Aorta (tissue), 5 donors: Measurements from ENCODE around the gene PDHX. TPM values are rescaled to one million over a fixed set of nuclear protein-coding genes. Genes with fewer than 3 reads are reported as not detected.

Source experiments
- ATAC-seq: fragments of 200-7000 bp; cut with Tn5 transposase; one replicate; pipeline ENCODE4 v1.9.1; 2022; ENCODE audit warnings: moderate library complexity; ENCODE audit not compliant: low FRiP score
- DNase-seq, 2 donors: peaks; one replicate each; pipeline ENCODE4 v3.0.0-alpha.2; 2020
- H3K27ac ChIP-seq, 2 donors: one replicate each; pipeline ENCODE4 v1.5.1; 2013; ENCODE audit warnings: low read length in 2 of 2, mild to moderate bottlenecking in 2 of 2, moderate library complexity in 2 of 2, control low read depth in 1 of 2, inconsistent platforms in 1 of 2, low read depth in 1 of 2
- H3K27me3 ChIP-seq, 2 donors: one replicate each; pipeline ENCODE4 v1.6.1; 2013; ENCODE audit warnings: control low read depth in 1 of 2, low read length in 1 of 2, mild to moderate bottlenecking in 1 of 2, moderate library complexity in 1 of 2; ENCODE audit not compliant: insufficient read depth in 2 of 2, control insufficient read depth in 1 of 2
- H3K36me3 ChIP-seq, 2 donors: one replicate each; pipeline ENCODE4 v1.6.1; 2013; ENCODE audit warnings: control low read depth in 1 of 2, low read length in 1 of 2, mild to moderate bottlenecking in 1 of 2; ENCODE audit not compliant: insufficient read depth in 2 of 2, control insufficient read depth in 1 of 2
- H3K4me1 ChIP-seq, 2 donors: one replicate each; pipeline ENCODE4 v1.6.1; 2013; ENCODE audit warnings: low read length in 2 of 2, control low read depth in 1 of 2, mild to moderate bottlenecking in 1 of 2, moderate library complexity in 1 of 2; ENCODE audit not compliant: insufficient read depth in 2 of 2, control insufficient read depth in 1 of 2
- H3K4me3 ChIP-seq, 2 donors: one replicate each; pipeline ENCODE4 v1.5.1; 2013; ENCODE audit warnings: low read length in 2 of 2, control low read depth in 1 of 2, mild to moderate bottlenecking in 1 of 2
- H3K9me3 ChIP-seq: one replicate; pipeline ENCODE4 v1.6.1; 2013; ENCODE audit warnings: mild to moderate bottlenecking, low read length; ENCODE audit not compliant: control insufficient read depth
- WGBS, 2 donors: extraction: QIAGEN DNeasy Blood & Tissue Kit; methylation state at CpG; one replicate each; pipeline ENCODE4 v1.1.7; 2013; 5-methylcytosine and 5-hydroxymethylcytosine counted together
- intact Hi-C, 2 donors: fragments of 100-400 bp; cut with DNase I; formaldehyde crosslinking; loops; one replicate each; pipeline versions ENCODE4 v1.14.2 to v1.15.0; 2022
- polyA plus RNA-seq, 2 donors: library from polyadenylated mRNA; stranded (reverse); fragments of 200-250 nt; gene quantifications; one replicate each; pipeline ENCODE4 v1.2.3, GENCODE V29; 2013
- total RNA-seq, 2 donors: library from RNA; stranded (reverse); fragmentation: NEBNext Ultra II Directional; extraction: Animal tissue kit (Norgen Biotek cat#: 25700); gene quantifications; one replicate each; pipeline ENCODE4 v1.2.1, GENCODE V29; 2021
- donor health status: healthy with polysubstance abuse.
- donor health status: Bipolar disorder and iron deficiency.
- donor health status: DM: no; HTN: no; CAD: no.
- donor health status: DM: no; HTN: no; CAD: no.
- donor health status: DM: yes; HTN: yes; CAD: no.

PDHX gene
- total and polyA plus RNA-seq, 4 donors = 10.7 to 38.2 (median 22.9) TPM

- intact Hi-C loops = loop anchor here in 1 of 2 donors (10.0 kb wide), 1 partner anchor 125 kb away; the partner anchor contains the start of gene CD44
- H3K36me3 ChIP-seq = no peaks in the 10 kb centered on the region
- no peaks in the 10 kb centered on the region for H3K9me3 ChIP-seq
- H3K4me3 ChIP-seq = no peak overlapping the region
- H3K4me1 ChIP-seq = no peaks in the 10 kb centered on the region
- DNase-seq (no peak), ATAC-seq (no peak)
- WGBS, 2 donors = 46 to 52% methylated on average over 3 of the region's 3 CpGs
- no peak overlapping the region for H3K27ac ChIP-seq
- no peaks in the 10 kb centered on the region for H3K27me3 ChIP-seq
Measured at GRCh38 chr11:35009944-35010342, 93.5 kb downstream of the PDHX start.

GRCh38 chr11:35010654-35011053, 94.2 kb downstream of the PDHX start:
- ATAC-seq = no peak

GRCh38 chr11:35011389-35011788, 95.0 kb downstream of the PDHX start:
- Histone ChIP-seq H3K27ac (no peak overlapping the region), H3K27me3 (no peaks in the 10 kb centered on the region), H3K4me1 (no peaks in the 10 kb centered on the region), H3K4me3 (no peak overlapping the region), H3K9me3 (no peaks in the 10 kb centered on the region), H3K36me3 (no peaks in the 10 kb centered on the region)
- ATAC-seq (no peak), DNase-seq (no peak)
- intact Hi-C loops = no loop called here
- WGBS, 2 donors = 84 to 90% methylated on average over 4 of the region's 4 CpGs

More at GRCh38 chr11:35010654-35011053, 94.2 kb downstream of the PDHX start:
- DNase-seq = no peak
- H3K9me3 ChIP-seq = no peaks in the 10 kb centered on the region
- no peaks in the 10 kb centered on the region for H3K4me1 ChIP-seq
- 75% methylated on average over 5 of the region's 5 CpGs for whole genome bisulfite sequencing, 2 donors
- no peak overlapping the region for H3K4me3 ChIP-seq
- no peaks in the 10 kb centered on the region for H3K36me3 ChIP-seq
- H3K27me3 ChIP-seq = no peaks in the 10 kb centered on the region
- no peak overlapping the region for H3K27ac ChIP-seq
- intact Hi-C loops = no loop called here

- intact Hi-C loops = no loop called here
- DNase-seq = no peak
- Histone ChIP-seq H3K36me3 (no peaks in the 10 kb centered on the region), H3K4me1 (no peaks in the 10 kb centered on the region), H3K27ac (no peak overlapping the region), H3K4me3 (no peak overlapping the region), H3K27me3 (no peaks in the 10 kb centered on the region), H3K9me3 (no peaks in the 10 kb centered on the region)
- ATAC-seq = no peak
- WGBS, 2 donors = 98 to 100% methylated on average over 2 of the region's 2 CpGs
Measured at GRCh38 chr11:35011944-35012343, 95.5 kb downstream of the PDHX start.

- ATAC-seq = no peak
- Histone ChIP-seq H3K9me3 (no peaks in the 10 kb centered on the region), H3K27me3 (no peaks in the 10 kb centered on the region), H3K4me1 (no peaks in the 10 kb centered on the region), H3K27ac (no peak overlapping the region), H3K36me3 (no peaks in the 10 kb centered on the region), H3K4me3 (no peak overlapping the region)
- DNase-seq = no peak
- intact Hi-C loops = no loop called here
- 89 to 90% methylated on average over 8 of the region's 8 CpGs for WGBS, 2 donors
Measured at GRCh38 chr11:35012467-35013191, 96.2 kb downstream of the PDHX start.

- Histone ChIP-seq H3K27ac (no peak overlapping the region), H3K27me3 (no peaks in the 10 kb centered on the region), H3K4me1 (no peaks in the 10 kb centered on the region), H3K4me3 (no peak overlapping the region), H3K36me3 (no peaks in the 10 kb centered on the region), H3K9me3 (no peaks in the 10 kb centered on the region)
- intact Hi-C loops = no loop called here
- 92 to 94% methylated on average over 3 of the region's 3 CpGs for WGBS, 2 donors
- no peak for ATAC-seq
- no peak for DNase-seq
Measured at GRCh38 chr11:35013514-35014233, 97.3 kb downstream of the PDHX start.

GRCh38 chr11:35014346-35014745, 97.9 kb downstream of the PDHX start:
- Histone ChIP-seq H3K27ac (no peak overlapping the region), H3K36me3 (no peaks in the 10 kb centered on the region), H3K9me3 (no peaks in the 10 kb centered on the region), H3K27me3 (no peaks in the 10 kb centered on the region), H3K4me1 (no peaks in the 10 kb centered on the region), H3K4me3 (no peak overlapping the region)
- intact Hi-C loops = no loop called here
- WGBS, 2 donors = 83 to 89% methylated on average over 2 of the region's 2 CpGs
- ATAC-seq (no peak), DNase-seq (no peak)

GRCh38 chr11:35015621-35016387, 99.4 kb downstream of the PDHX start:
- no peak for ATAC-seq
- H3K27me3 ChIP-seq = no peaks in the 10 kb centered on the region
- intact Hi-C loops = no loop called here
- H3K4me1 ChIP-seq = no peaks in the 10 kb centered on the region
- H3K9me3 ChIP-seq = no peaks in the 10 kb centered on the region
- no peaks in the 10 kb centered on the region for H3K36me3 ChIP-seq
- no peak overlapping the region for H3K4me3 ChIP-seq
- no peak overlapping the region for H3K27ac ChIP-seq
- WGBS, 2 donors = 71 to 83% methylated on average over 6 of the region's 6 CpGs
- DNase-seq = no peak
